ENCODE measurements around the gene MORC4. TPM values are rescaled to one million over a fixed set of nuclear protein-coding genes. Genes with fewer than 3 reads are reported as not detected.

The MORC4 gene
- total and polyA plus RNA-seq, 2 of the 4 experiments (the other 2 are of a cell fraction): 17.5 to 34.2 TPM

- Histone ChIP-seq H3K4ac (ENCODE audit: low read depth, low read length) (no peak overlapping the region), H3K23ac (ENCODE audit: low read depth, low read length) (no peak overlapping the region), H3K4me3 (ENCODE audit: insufficient read depth, low read depth, low read length) (no peak overlapping the region), H3K4me1 (ENCODE audit: control insufficient read depth, insufficient read depth, low read length) (peaks cover 5% of the 10 kb centered on the region; the same call in 1 of the 2 replicates), H3K56ac (ENCODE audit: extremely low read depth, insufficient read depth, low read length) (no peak overlapping the region), H3K14ac (replicated peaks; ENCODE audit: low read depth, low read length) (no peak overlapping the region), H3K9ac (ENCODE audit: low read depth, low read length) (no peak overlapping the region), H3K36me3 (ENCODE audit: control insufficient read depth, insufficient read depth, low read length) (peaks cover 7% of the 10 kb centered on the region), H3K9me1 (ENCODE audit: insufficient read depth, low read length) (no peaks in the 10 kb centered on the region), H4K8ac (ENCODE audit: low read depth in 2 of 2, low read length in 2 of 2) (no peak overlapping the region), H3K4me2 (ENCODE audit: low read depth, low read length) (no peak overlapping the region), H2AFZ (replicated peaks; ENCODE audit: low read length, poor library complexity) (no peak overlapping the region), H2BK15ac (ENCODE audit: low read depth, low read length) (no peak overlapping the region), H3K27me3 (ENCODE audit: control insufficient read depth, insufficient read depth, low read length) (no peaks in the 10 kb centered on the region; the same call in 1 of the 2 replicates), H3K27ac (ENCODE audit: insufficient read depth, low read length) (no peak overlapping the region), H4K20me1 (ENCODE audit: insufficient read depth, low read length) (no peaks in the 10 kb centered on the region), H2BK20ac (ENCODE audit: low read depth, low read length) (no peak overlapping the region), H2BK5ac (ENCODE audit: low read depth, low read length, poor library complexity, severe bottlenecking) (no peak overlapping the region), H2AK9ac (replicated peaks; ENCODE audit: low read depth, low read length, poor library complexity) (no peak overlapping the region), H2AK5ac (ENCODE audit: low read depth, low read length) (no peak overlapping the region), H4K91ac (ENCODE audit: insufficient read depth, low read depth, low read length) (no peak overlapping the region), H3K9me3 (ENCODE audit: control insufficient read depth, insufficient read depth, low read length) (no peaks in the 10 kb centered on the region), H4K5ac (ENCODE audit: low read depth, low read length) (no peak overlapping the region), H3K79me1 (ENCODE audit: low read depth in 1 of 2, low read length in 2 of 2) (no peaks in the 10 kb centered on the region; a peak in 1 of 4 replicates), H2BK120ac (ENCODE audit: low read depth, low read length) (no peak overlapping the region), H3K18ac (ENCODE audit: low read depth, low read length) (no peak overlapping the region)
- CTCF ChIA-PET: no interaction called here
- DNase-seq (no peak), ATAC-seq (ENCODE audit: low read depth) (peak; percentile 28; the same call in 1 of the 2 replicates)
- intact Hi-C loops (cut with micrococcal nuclease): loop anchor here (1.0 kb wide), 1 partner anchor 59 kb away; no protein-coding TSS in a partner anchor
- POLR2A ChIA-PET (ENCODE audit: unreplicated experiment): no interaction called here
- no TSS peak for BruUV-seq (replicated peaks)
- in situ Hi-C loops (cut with MboI; ENCODE audit: low sequenced_read_pairs): no loop called here
- TF ChIP-seq USF2 (IDR thresholded peaks at IDR 0.05; ENCODE audit: low read depth, low read length): no peak
- no peak for TF ChIP-seq CEBPB (IDR thresholded peaks at IDR 0.05; ENCODE audit: low read depth, low read length)
- no peak for TF ChIP-seq RFX5 (IDR thresholded peaks at IDR 0.05; ENCODE audit: low read depth, low read length)
- no peak for TF ChIP-seq RCOR1 (IDR thresholded peaks at IDR 0.05; ENCODE audit: insufficient replicate concordance, low read length)
- TF ChIP-seq MXI1 (IDR thresholded peaks at IDR 0.05; ENCODE audit: borderline replicate concordance, low read depth, low read length): no peak
- TF ChIP-seq BHLHE40 (IDR thresholded peaks at IDR 0.05; ENCODE audit: low read depth, low read length): no peak
- peak; percentile 32 for TF ChIP-seq RAD21 (IDR thresholded peaks at IDR 0.05; ENCODE audit: low read length)
- peak; percentile 43 for TF ChIP-seq CTCF (conservative IDR thresholded peaks at IDR 0.05; ENCODE audit: low read depth, low read length)
- TF ChIP-seq SMC3 (IDR thresholded peaks at IDR 0.05; ENCODE audit: low read depth, low read length): peak; percentile 55
- TF ChIP-seq CHD1 (IDR thresholded peaks at IDR 0.05; ENCODE audit: low read depth, low read length): no peak
- no peak for TF ChIP-seq MAFK (IDR thresholded peaks at IDR 0.05; ENCODE audit: low read depth, low read length)
- TF ChIP-seq NFE2L2 (IDR thresholded peaks at IDR 0.05; ENCODE audit: low read depth, low read length): no peak
- no peak for TF ChIP-seq ELK1 (IDR thresholded peaks at IDR 0.05; ENCODE audit: borderline replicate concordance, low read depth, low read length)
- no peak for TF ChIP-seq POLR2A (IDR thresholded peaks at IDR 0.05; ENCODE audit: low read depth, low read length)
- TF ChIP-seq MAZ (IDR thresholded peaks at IDR 0.05; ENCODE audit: borderline replicate concordance, low read depth, low read length): no peak
- no CpG with 5 or more reads among the region's 1 CpG for WGBS, 2 experiments (ENCODE audit: extremely low coverage in 2 of 2, insufficient read length in 1 of 2)
- dilution Hi-C loops (cut with HindIII; ENCODE audit: low sequenced_read_pairs, unreplicated experiment): no loop called here
Measured at GRCh38 chrX:106952988-106953387, 47.0 kb downstream of the MORC4 start.
